Activated CD4-positive, alpha-beta T cell treated with anti-CD3 and anti-CD28 coated beads, Interleukin-2, amount 50 U/mL, for 1 hour (primary cell): ENCODE data around the gene CBLL1.
A peak's percentile ranks its signal among the peaks of the same experiment; 100 is the strongest.

Source experiments
- DNase-seq: peaks from one replicate; pipeline ENCODE4 v3.0.0-alpha.2; 2020

Gene CBLL1, protein sequence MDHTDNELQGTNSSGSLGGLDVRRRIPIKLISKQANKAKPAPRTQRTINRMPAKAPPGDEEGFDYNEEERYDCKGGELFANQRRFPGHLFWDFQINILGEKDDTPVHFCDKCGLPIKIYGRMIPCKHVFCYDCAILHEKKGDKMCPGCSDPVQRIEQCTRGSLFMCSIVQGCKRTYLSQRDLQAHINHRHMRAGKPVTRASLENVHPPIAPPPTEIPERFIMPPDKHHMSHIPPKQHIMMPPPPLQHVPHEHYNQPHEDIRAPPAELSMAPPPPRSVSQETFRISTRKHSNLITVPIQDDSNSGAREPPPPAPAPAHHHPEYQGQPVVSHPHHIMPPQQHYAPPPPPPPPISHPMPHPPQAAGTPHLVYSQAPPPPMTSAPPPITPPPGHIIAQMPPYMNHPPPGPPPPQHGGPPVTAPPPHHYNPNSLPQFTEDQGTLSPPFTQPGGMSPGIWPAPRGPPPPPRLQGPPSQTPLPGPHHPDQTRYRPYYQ

DNA sequence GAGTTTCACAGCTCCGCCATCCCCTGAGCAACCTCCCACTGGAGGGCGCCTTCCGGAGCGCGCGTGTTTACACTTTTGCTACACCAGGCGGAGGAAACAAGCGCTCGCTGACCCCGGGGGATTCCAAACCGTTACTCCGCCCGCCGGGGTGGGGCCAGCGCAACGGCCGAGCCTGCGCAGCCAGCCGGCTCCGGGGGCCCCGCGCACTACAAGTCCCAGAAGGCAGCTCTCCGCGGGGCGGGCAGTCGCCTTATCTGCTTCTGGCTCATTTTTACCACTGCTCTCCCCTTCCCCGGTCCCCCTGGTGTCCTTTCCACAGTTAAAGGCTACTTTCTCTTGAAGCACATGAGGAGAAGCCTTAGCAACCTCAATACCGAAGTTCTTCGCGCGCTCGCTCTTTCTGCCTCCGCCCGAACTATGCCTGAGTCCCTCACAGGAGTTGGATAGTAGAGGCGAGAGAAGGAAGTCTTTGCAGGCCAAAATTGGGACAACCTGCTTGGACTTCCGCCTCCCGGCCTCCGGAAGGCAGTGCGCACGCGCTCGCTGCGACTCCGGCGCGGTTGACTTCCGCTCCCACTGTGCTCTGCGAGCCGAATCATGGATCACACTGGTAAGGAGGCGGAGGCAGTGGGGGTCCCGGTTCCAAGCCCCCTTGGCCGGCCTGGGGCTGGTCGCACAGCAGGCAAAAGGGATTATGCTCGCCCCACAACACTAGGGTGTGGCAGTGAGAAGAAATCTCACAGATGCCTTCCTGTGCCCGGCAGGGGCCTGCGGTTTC lies at the start of gene CBLL1:
TSS of gene CBLL1 (plus strand) at position 576 of the 778 bp plus-strand sequence. CDS start at position 598, 22 bp downstream.
- peak; percentile 97 for DNase-seq

DNA sequence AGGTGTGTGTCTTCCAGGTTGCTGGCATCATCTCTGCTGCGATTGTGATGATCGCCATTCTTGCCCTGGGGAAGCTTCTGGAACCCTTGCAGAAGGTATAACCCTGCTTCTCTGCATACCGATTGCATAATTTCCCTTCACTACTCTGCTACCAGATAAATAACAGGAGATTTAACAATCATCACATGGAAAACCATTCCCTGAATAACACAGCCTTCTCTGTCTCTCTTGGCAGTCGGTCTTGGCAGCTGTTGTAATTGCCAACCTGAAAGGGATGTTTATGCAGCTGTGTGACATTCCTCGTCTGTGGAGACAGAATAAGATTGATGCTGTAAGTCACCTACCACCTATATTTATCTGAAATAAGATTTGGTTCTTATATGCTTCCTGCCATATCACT lies 49.6 kb upstream of the CBLL1 start:
- DNase-seq, result no peak

DNA sequence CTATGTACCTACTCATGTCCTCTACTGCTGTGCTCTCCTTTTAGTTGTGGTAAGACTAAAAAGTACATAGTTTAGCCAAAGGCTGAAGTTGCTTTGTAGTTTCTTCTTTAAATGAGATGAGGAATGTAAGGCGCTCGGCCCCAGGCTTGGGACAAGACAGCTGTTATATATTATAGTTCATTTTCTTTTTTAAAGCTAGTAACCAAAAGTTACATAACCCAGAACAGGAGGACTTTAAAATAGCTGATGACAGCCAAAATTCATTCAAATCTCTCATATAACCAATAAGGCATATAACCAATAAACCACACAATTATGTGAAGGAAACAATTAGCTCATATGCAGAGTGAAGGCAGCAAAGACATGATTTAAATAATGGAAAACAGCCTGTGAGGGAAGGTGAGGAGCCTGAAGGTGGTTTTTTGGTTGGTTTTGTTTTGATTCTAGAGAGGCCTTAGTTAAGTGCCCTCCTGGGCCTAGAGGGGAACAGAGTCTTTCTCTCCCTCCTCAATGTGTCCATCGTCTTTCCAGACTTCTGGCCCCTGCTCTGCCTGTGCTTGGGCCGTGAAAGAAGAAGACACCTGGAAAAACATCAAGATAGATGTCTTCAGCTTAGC lies 47.5 kb upstream of the CBLL1 start:
- no peak for DNase-seq

DNA sequence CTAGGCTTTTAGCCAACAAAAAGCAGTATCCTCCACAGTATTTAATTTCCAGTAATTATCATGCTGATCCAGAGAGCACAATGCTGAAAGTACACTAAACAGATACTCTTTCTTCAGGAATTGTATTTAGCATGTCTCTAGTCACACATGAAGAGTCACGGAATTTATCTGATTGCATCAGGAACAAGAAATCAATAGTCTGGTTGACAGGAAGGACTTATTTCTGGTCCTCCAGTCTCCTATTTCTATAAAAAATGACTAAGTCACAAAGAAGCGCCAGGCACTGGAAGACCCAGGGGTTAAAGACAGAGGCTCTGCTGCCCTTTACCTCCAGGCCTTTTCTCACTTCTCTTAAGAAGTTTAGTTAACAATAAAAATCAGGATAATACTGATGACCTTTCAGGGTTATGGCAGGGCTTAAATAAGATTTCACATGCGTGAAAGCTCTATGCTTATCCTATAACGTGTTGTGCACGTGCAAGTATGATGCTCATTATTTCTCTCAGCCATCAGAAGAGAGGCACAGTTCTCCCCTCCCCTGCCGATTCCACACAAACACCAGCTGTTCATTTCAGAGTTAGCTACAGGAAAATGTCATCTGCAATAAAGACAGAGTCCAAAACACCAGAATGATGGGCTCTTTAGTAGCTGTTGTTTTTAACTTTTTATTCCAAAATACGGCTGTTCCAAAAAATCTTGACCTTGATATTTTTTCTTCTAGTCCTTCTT lies 46.5 kb upstream of the CBLL1 start:
- DNase-seq, result no peak

DNA sequence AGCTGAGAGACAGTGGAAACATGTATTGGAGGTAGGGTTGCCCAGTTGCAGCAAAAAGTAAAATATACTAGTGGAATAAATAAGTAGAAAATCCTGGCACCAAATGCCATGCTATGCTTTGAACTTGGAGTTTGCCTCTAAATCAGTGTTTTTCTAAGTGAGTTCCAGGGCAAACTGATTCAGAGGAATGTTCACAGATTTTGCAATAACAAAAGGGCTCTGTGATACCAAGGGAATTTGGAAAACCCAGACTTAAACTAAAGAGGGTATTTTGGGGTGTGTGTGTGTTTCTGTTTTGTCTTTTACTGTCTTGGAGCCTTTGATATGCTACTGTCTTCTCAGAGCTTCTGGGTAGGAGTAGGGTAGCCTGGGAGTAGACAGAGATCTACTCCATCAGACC lies 43.4 kb upstream of the CBLL1 start:
- no peak for DNase-seq

DNA sequence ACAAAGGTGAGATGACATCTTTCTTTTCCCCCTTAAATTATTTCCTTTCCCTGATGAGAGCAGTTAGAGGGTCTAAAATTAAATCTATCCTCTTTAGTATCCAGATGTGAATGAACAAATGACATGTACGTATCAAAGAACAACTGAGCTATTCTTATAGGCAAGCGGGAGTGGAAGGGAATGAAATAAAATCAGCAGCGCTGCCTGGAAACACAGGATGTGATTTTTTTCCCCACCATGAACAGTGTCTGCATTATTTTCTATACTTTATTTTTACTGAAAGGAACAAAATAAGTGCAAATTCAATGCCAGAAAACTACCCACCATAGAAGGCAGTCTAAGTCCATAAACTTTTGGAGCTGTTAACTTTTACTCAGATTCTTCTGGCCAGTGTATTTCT lies 42.8 kb upstream of the CBLL1 start:
- no peak for DNase-seq

DNA sequence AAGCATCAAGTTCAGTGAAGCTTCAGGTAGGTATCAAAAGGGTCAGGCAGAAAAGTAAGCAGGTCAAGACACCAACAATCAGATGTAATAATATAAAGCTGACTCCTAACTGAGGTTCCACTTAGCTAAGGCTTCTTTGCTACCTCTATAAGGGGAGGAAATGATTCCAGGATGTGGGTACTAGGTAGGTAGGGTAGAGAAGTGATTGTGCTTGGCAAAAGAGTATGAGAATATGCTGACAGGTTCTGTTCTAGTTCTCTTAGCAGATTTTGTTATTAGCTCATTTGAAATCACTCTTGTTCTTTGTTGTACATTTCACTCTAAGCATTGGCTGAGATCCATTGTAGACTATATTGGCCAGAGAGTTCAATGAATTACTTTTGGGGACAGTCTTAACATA lies 40.7 kb upstream of the CBLL1 start:
- DNase-seq, result no peak

DNA sequence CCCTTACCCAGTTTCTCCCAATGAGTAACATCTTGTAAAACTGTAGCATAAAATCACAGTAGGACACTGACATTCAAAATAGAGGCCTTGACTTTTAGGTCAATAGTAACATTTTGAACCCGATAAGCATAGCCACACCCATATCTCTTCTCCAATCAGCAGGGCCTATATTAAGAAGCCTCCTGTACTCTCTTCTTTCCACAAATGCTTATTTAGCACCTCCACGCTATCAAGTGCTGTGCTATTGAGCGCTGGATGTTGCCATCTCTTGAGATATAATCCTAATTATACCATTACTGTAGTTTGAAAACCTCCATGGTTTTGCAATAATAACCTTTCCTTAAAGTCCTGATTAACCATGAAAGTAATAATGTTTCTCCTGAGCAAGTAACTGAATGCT lies 40.1 kb upstream of the CBLL1 start:
- no peak for DNase-seq

DNA sequence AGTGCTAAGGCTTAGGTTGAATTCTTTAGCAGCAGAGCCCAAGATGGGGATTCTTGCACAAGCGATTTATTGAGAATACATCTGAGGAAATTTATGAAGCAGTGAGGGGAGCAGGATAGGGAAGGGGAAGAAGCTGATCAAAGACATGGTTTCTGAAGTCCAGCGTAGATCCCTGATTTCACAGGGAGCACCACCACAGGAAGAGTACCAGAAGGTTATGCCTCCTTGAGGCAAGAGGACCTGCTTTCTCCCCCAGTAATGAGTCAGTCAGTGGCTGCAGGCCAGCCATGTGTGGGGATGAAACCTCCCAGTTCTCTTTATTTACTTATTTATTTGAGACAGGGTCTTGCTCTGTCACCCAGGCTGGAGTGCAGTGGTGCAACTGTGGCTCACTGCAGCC lies 35.0 kb upstream of the CBLL1 start:
- DNase-seq, result no peak

DNA sequence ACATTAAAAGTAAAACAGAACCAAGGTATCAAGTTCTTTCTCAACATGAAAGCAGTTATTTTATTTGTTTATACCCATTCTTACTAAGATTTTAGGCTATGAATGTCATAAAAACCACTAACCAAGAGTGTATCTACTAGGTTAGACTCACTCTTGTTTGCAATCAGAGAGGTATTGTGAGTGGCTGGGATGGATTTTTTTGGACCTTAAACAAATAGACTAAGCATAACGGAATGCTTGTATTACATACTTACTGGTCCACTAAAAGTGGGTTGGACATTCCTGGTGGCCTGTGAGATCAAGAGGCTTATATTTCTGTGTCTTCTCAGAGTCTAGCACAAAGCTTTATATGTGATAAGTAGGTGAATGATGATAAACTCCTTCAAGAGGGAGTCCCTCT lies 32.6 kb upstream of the CBLL1 start:
- DNase-seq, result no peak

DNA sequence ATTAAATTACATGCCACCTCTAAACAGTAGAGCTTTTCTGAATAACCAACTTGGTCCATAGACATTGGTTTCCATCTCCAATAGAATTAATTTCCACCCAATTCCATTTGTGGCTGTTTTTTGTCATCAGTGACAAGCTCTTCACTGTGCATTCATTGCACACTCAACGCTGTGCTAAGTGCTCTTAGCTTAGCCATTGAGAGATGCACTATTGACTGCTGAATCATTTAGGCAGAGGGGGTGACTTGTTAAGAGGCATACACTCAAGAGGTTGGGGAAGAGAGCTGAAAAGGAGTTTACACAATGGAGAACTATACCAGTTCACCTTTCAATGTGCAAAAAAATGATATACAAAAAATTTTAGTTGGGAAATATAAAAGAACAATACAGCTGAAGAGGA lies 31.9 kb upstream of the CBLL1 start:
- no peak for DNase-seq

DNA sequence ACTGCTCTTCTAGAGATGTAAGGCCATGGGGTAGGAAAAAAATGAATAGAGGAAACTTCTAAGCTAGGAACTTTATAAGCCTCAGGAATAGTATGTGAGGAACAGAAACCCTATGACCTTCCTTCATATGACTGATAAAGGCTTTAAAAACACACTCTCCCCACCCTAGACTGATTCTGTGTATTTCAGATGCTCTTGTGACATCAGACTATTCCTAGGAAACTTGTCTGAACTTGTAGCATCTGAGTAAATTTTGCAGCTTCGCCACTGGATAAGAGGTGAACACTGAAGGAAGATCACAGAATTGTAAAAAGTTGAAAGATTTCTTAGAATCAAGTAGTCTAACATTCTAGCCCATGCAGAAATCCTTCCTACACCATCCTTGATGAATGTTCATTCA lies 31.0 kb upstream of the CBLL1 start:
- no peak for DNase-seq

DNA sequence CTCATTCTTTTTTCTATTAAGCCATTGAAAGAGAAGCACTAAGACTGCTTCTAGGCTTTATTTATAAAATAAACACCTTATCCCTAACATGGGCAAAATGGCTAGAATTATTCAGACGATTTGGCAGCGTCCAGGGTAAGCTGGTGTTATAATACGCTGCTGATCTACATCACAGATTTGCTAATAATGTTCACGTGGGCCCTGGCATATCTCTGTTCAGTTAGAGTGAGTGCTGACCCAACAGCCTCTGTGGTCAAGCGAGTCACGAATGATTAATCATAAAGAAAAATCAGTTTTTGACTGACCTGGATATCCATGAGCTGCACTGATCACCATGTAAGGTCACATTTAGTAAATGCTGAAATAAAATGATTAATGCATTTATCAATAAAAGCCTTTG lies 28.4 kb upstream of the CBLL1 start:
- DNase-seq, result no peak

DNA sequence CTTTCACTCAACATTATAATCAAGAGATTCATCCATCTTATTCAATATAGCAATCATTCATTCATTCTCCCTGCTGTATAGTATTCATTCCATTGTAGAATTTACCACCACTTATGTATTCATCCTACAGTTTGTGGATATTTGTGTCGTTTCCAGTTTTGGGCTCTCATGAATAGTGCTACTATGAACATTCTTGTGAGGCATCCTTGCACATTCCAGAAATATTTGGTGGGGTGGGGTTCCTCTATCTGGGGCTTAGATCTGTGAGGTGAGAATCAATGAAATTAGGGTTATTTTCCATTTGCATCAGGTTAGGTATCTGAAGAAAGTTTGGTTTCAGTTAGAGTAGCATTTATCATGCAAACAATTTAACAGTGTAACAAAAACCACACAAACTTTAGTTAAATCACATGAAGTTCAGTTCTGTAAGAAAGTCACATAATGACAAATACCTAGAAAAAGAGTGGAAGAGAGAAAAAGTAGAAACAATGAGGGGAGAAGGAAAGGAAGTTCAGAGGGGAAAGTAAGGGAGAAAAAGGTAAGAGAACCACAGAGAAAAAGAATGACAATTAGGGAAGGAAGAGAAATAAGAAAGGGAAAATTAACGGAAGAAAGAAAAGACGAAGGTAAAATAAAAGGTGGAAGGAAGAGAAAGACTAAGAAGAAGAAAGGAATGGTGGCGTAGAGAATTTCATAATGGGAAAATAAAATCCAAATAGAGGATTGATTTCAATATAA lies 25.3 kb upstream of the CBLL1 start:
- DNase-seq, result no peak

DNA sequence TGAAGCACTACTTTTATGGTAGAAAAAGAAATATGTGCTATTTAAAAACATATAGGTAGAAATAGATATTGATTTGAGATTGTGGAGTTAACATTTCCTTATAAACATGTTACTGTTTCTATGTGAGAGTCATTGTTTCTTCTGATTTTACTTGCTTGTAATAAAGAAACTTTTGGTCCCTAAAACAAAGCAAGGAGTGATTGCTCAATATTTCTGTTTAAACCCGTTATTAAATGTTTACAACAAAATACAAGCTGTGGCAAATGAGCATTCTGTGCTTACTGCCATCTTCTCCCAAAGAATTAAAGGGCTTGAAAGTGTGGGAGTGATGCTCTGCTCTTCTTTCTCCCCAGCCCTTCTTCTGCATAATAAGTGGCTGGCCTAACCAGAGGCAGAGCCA lies 22.7 kb upstream of the CBLL1 start:
- no peak for DNase-seq

DNA sequence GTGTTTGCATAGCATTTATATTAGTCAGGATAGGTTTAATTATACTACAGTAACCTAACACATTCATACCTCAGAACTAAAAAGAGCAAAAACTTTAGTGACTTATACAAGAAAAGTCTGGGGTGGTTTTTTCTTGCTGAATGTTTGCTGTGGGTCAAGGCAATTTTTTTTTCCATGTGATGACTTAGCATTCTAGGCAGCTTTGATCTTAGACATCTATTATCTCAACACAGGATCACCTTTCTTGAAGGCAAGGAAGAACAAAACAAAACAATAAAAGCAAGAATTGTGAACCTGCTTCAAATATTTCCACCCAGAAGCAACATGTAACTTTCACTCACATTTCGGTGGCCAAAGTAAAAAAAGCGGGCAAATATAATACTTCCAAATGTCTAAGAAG lies 20.7 kb upstream of the CBLL1 start:
- DNase-seq, result no peak

DNA sequence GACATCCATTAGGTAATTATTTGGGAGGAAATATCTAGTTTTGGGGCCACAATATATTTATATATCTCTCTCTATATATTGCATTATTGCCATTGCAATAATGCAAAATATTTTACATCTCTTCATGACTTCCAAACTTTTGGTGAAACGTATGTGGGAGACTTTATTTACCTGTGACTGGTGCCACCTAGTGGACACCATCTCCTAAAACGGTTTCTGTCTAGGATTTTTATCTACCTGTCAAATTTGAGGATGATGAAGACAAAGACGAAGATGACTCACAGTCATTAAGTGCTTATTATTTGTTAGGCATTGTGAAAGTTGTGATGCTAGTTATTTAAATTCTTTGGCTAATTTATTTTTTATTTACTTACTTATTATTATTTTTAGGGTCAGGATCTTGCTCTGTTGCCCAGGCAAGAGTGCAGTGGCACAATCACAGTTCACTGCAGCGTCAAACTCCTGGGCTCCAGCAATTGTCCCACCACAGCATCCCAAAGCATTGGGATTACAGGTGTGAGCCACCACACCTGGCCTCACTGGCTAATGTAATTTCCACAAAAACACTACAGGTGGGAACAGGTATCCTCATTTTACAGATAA lies 18.7 kb upstream of the CBLL1 start:
- peak; percentile 37 for DNase-seq

DNA sequence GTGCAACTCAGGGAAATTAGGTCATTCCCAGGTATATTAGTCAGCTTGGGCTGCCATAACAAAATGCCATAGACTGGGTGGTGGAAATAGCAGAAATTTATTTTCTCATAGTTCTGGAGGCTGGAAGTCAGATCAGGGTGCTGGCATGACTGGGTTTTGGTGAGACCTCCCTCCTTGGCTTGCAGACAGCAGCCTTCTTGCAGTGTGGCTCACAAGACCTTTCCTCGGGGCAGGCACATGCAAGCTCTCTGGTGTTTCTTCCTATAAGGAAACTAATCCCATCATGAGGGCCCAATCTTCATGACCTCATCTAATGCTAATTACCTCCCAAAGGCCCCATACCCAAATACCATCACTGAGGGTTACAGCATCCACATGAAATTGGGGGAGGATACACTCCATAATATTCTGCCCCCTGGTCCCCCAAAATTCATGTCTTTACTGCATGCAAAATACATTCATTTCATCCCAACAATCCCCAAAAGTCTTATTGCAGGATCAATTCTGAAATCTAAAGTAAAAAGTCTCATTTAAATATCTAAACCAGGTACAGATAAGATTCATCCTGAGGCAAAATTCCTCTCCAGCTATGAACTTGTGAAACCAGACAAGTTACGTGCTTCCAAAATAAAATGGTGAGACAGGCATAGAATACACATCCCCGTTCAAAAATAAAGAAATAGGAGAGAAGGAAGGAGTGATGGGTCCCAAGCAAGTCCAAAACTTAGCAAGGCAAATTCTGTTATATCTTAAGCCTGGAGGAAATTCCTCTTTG lies 17.4 kb upstream of the CBLL1 start:
- DNase-seq, result no peak

DNA sequence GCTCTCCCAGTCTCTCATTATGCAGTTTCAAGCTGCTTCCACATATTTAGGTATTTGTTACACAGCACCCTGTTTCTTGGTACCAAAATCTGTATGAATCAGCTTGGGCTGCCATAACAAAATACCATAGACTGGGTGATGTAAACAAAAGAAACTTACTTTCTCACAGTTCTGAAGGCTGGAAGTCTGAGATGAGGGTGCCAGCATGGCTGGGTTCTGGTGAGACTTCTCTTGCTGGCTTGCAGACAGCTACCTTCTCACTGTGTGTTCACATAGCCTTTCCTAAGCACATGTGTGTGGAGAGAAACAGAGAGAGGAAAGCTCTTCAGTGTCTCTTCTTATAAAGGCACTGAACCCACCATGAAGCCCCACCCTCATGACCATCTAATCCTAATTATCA lies 15.7 kb upstream of the CBLL1 start:
- DNase-seq, result no peak

DNA sequence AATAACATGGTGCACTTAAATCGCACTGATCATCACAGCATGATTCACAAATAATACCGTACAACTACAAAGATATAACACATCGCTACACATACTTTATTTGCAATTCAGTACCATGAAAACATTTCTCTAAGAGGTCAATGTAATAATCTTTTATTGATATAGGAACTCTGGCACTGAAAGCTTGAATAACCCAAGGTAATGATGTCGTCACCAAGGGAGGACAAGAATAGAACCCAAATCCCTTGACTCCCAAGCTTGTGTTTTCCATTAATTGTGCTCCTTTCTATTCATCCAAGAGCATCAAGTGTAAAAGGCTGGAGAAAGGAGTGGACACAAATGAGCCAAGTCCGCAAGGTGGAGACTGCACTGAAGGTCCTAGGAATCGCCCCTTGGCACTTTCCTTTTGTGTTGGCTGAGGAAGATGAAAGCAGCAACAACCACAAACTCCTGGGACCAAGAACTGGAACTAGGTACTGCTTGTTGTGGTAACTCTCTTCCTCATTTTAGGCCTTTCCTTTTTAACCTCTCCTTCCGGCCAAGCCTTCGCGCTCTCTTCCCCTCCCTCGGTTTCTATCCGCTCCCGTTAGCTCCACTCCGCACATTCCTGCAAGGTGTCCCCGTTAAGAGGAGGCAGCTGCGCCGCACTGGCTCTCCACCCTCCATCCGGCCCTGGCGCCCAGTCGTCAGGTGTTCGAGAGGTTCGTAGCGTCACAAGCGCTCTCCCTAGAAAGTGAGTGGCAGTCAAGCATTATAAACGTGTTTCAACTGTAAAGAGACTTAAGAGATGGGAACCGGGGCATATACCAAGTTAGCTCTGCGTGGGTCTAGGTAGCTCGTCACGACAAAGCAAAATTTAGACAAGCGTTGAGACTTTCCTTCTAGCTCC lies 1.0 kb upstream of the CBLL1 start:
- no peak for DNase-seq
